GM21528 (cell line): ENCODE results near the gene METTL9.
"Not testable (repeated sequence)": the region's sequence is repeated elsewhere in the genome, so short reads cannot be mapped to it uniquely, and the experiment has no call there.

Experiments
- ATAC-seq: cut with Tn5 transposase; IDR thresholded peaks from one replicate; pipeline ENCODE4 v1.9.1; 2021; ENCODE audit warnings: mild to moderate bottlenecking, moderate library complexity; ENCODE audit not compliant: unreplicated experiment, low FRiP score

The METTL9 gene

GRCh38 chr16:21608639-21609328, 9.4 kb downstream of the METTL9 start:
- ATAC-seq = no peak

- no peak for ATAC-seq
These were observed 10.7 kb downstream of the METTL9 start for GRCh38 chr16:21610006-21610544.

GRCh38 chr16:21610766-21611165, 11.4 kb downstream of the METTL9 start:
- no peak for ATAC-seq

- no peak for ATAC-seq
These were observed 11.8 kb downstream of the METTL9 start for GRCh38 chr16:21611198-21611555.

- no peak for ATAC-seq
These were observed 12.4 kb downstream of the METTL9 start for GRCh38 chr16:21611556-21612384.

- no peak for ATAC-seq
These were observed 14.0 kb downstream of the METTL9 start for GRCh38 chr16:21613361-21613760.

GRCh38 chr16:21613781-21614180, 14.4 kb downstream of the METTL9 start:
- no peak for ATAC-seq

GRCh38 chr16:21614896-21615295, 15.5 kb downstream of the METTL9 start:
- no peak for ATAC-seq

GRCh38 chr16:21617607-21618006, 18.2 kb downstream of the METTL9 start:
- ATAC-seq = no peak

- ATAC-seq = no peak
These were observed 18.9 kb downstream of the METTL9 start for GRCh38 chr16:21618281-21618680.

- no peak for ATAC-seq
These were observed 20.5 kb downstream of the METTL9 start for GRCh38 chr16:21619765-21620425.

- no peak for ATAC-seq
These were observed 21.2 kb downstream of the METTL9 start for GRCh38 chr16:21620592-21620991.

GRCh38 chr16:21622545-21622944, 23.2 kb downstream of the METTL9 start:
- ATAC-seq = no peak

- ATAC-seq = no peak
These were observed 25.6 kb downstream of the METTL9 start for GRCh38 chr16:21625026-21625425.

GRCh38 chr16:21626659-21627277, 27.4 kb downstream of the METTL9 start:
- ATAC-seq = no peak

- ATAC-seq = no peak
These were observed 28.8 kb downstream of the METTL9 start for GRCh38 chr16:21628121-21628726.

GRCh38 chr16:21628772-21629171, 29.4 kb downstream of the METTL9 start:
- no peak for ATAC-seq

GRCh38 chr16:21629616-21630539, 30.5 kb downstream of the METTL9 start:
- ATAC-seq = not testable (repeated sequence)

- not testable (repeated sequence) for ATAC-seq
These were observed 31.5 kb downstream of the METTL9 start for GRCh38 chr16:21630866-21631265.
